ENCODE measurements around the gene FCRL1. TPM values are rescaled to one million over a fixed set of nuclear protein-coding genes. Genes with fewer than 3 reads are reported as not detected.

Gene FCRL1, protein sequence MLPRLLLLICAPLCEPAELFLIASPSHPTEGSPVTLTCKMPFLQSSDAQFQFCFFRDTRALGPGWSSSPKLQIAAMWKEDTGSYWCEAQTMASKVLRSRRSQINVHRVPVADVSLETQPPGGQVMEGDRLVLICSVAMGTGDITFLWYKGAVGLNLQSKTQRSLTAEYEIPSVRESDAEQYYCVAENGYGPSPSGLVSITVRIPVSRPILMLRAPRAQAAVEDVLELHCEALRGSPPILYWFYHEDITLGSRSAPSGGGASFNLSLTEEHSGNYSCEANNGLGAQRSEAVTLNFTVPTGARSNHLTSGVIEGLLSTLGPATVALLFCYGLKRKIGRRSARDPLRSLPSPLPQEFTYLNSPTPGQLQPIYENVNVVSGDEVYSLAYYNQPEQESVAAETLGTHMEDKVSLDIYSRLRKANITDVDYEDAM
- 2.9 TPM for total RNA-seq
- 1 to 10 TPM; 1.7 to 2.7 (median 2.3) TPM for polyA plus RNA-seq

DNA sequence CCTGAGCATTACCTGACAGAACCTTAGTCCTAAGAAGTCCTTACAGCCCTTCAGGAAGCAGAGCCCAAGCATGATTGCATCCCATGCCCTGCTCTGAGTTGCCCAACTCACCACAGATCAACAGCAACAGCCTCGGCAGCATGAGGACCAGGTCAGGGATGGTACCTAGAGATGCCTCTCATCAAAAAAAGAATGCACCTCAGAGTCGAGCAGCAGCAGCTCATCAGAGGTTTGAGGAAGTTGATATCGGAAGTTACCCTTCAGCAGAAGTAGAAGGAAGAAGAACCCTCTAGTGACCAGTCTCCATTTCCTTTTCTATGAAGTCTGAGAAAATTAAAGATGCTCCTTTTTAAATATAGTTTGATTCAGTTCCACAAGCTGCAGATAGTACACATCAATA lies at the start of gene FCRL1:
Gene FCRL1 (minus strand): TSS at position 225 of the 400 bp plus-strand sequence. CDS start 83 bp downstream, at position 142.
- no peaks in the 10 kb centered on the region for H3K4me1 ChIP-seq (ENCODE audit: control insufficient read depth, insufficient read depth, low read length, poor library complexity, severe bottlenecking)
- H3K36me3 ChIP-seq (ENCODE audit: control insufficient read depth, insufficient read depth, low read length) = no peaks in the 10 kb centered on the region
- peak in 1 of 2 donors; percentile 28 for ATAC-seq (ENCODE audit: low read depth in 2 of 2)
- Mint-ChIP-seq H3K4me3 (no peak within 1 kb of the TSS), H3K4me1 (peaks cover 0 to 3% (median 0%) of the 10 kb centered on the region in 4 donors), H3K27me3 (peaks cover 5% of the 10 kb centered on the region), H3K27ac (no peak within 1 kb of the TSS), H3K9me3 (peaks cover 0 to 4% (median 0%) of the 10 kb centered on the region in 7 donors), H3K36me3 (no peaks in the 10 kb centered on the region)
- peak within 1 kb of the TSS; percentile 21 for H3K4me3 ChIP-seq (ENCODE audit: low read depth, low read length)
- no peak within 1 kb of the TSS for H3K27ac ChIP-seq (ENCODE audit: insufficient read depth, low read length, poor library complexity, severe bottlenecking)
- no peaks in the 10 kb centered on the region for H3K9me3 ChIP-seq (ENCODE audit: control insufficient read depth in 2 of 2, low read length in 2 of 2)
- peak in 1 of 3 donors; percentile 3 for DNase-seq
- no peaks in the 10 kb centered on the region for H3K27me3 ChIP-seq (ENCODE audit: control insufficient read depth, insufficient read depth, low read length)

DNA sequence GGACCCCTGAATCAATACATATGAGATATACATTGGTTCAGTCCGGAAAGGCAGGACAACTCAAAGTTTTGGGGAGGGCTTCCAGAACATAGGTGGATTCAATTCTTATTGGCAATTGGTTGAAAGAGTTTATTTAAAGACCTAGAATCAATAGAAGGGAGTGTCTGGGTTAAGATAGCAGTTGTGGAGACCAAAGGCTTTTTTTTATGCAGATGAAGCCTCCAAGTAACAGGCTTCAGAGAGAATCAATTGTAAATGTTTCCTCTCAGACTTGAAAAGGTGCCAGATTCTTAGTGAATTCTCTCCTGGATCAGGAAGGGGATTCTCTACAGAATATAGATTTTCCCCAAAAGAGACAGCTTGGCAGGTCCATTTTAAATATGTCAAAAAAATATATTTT lies 48.7 kb upstream of the FCRL1 start:
- Mint-ChIP-seq H3K4me3 (no peak overlapping the region), H3K27ac (no peak overlapping the region), H3K36me3 (no peaks in the 10 kb centered on the region), H3K9me3 (peaks cover 0 to 1% (median 0%) of the 10 kb centered on the region in 7 donors), H3K4me1 (peaks cover 0 to 1% (median 0%) of the 10 kb centered on the region in 4 donors), H3K27me3 (peaks cover 14% of the 10 kb centered on the region)
- Histone ChIP-seq H3K4me3 (ENCODE audit: low read depth, low read length) (no peak overlapping the region), H3K4me1 (ENCODE audit: control insufficient read depth, insufficient read depth, low read length, poor library complexity, severe bottlenecking) (no peaks in the 10 kb centered on the region), H3K9me3 (ENCODE audit: control insufficient read depth in 2 of 2, low read length in 2 of 2) (no peaks in the 10 kb centered on the region), H3K27ac (ENCODE audit: insufficient read depth, low read length, poor library complexity, severe bottlenecking) (no peak overlapping the region), H3K27me3 (ENCODE audit: control insufficient read depth, insufficient read depth, low read length) (peaks cover 3% of the 10 kb centered on the region), H3K36me3 (ENCODE audit: control insufficient read depth, insufficient read depth, low read length) (no peaks in the 10 kb centered on the region)
- ATAC-seq (ENCODE audit: low read depth in 2 of 2) (no peak), DNase-seq (no peak)

DNA sequence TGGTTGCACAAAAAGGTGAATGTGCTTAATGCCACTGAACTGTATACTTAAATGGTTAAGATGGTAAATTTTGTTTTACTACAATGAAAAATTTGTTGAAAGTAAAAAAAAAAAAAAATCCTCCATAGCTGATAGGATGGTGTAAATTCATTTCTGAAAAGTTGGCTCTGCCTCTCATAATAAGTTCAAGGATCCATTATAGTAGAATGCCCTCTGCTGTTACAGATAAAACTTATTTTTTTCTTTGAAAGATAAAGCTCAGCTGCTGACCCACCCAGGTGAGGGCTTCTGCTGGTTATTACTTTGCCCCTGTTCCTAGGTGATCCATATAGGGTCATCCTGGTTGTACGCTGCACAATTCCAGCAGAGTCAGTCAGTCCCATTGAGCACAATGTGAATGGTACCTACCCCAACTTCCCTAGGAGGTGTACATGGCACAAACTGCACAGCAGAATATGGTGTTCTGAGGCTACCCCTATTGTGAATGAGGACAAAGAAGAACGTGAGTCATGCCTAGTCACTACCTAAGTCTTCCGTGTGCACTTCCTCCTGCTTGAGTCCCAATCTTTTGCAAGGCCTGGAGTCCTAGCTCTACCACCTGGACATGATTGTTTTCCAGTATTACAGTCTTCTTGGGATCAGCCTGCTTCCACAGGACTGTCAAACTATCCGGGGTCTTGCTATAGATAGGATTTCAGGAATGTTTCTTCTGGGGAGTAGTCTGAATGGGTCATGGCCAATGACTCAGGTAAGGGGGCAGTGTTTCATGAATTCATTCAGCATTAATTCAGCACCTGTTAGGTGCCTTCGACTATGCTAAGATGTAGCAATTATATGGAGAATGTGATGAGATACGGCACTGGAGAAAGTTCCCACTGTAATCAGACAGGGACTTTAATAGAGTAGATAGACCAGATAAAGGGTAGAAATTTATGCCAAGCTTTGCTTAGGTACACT lies 42.5 kb upstream of the FCRL1 start:
- no peak overlapping the region for H3K27ac Mint-ChIP-seq
- peaks cover 3% of the 10 kb centered on the region for H3K27me3 ChIP-seq (ENCODE audit: control insufficient read depth, insufficient read depth, low read length)

DNA sequence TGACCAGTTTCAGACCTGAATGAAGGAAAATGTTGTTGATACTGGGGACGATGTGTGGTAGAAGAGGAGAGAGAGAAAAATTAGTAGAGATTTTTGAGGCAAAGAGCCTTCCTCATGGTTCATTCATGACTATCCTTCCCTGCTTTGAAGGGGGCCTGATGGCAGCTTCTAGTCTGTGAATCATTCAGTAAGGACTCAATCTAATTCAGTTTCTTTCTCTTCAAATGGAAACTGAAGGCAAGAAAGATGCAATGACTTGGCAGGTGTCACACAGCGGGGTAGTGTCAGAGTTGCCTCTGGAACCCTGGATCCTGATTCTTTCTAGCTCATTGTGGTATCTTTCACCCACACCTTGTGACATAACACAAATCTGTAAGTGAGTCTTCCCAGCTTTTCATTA lies 36.6 kb upstream of the FCRL1 start:
- H3K27me3 Mint-ChIP-seq = peaks cover 4% of the 10 kb centered on the region
- no peaks in the 10 kb centered on the region for H3K9me3 Mint-ChIP-seq
- no peaks in the 10 kb centered on the region for H3K9me3 ChIP-seq (ENCODE audit: control insufficient read depth in 2 of 2, low read length in 2 of 2)
- H3K4me1 ChIP-seq (ENCODE audit: control insufficient read depth, insufficient read depth, low read length, poor library complexity, severe bottlenecking) = no peaks in the 10 kb centered on the region
- no peaks in the 10 kb centered on the region for H3K27me3 ChIP-seq (ENCODE audit: control insufficient read depth, insufficient read depth, low read length)
- no peaks in the 10 kb centered on the region for H3K36me3 Mint-ChIP-seq
- H3K27ac ChIP-seq (ENCODE audit: insufficient read depth, low read length, poor library complexity, severe bottlenecking) = no peak overlapping the region
- no peaks in the 10 kb centered on the region for H3K4me1 Mint-ChIP-seq
- no peak for DNase-seq
- H3K4me3 ChIP-seq (ENCODE audit: low read depth, low read length) = no peak overlapping the region
- H3K36me3 ChIP-seq (ENCODE audit: control insufficient read depth, insufficient read depth, low read length) = no peaks in the 10 kb centered on the region
- H3K4me3 Mint-ChIP-seq = no peak overlapping the region
- H3K27ac Mint-ChIP-seq = no peak overlapping the region
- no peak for ATAC-seq (ENCODE audit: low read depth in 2 of 2)

More for the DNA sequence above, 42.5 kb upstream of the FCRL1 start:
- Histone ChIP-seq H3K36me3 (ENCODE audit: control insufficient read depth, insufficient read depth, low read length) (no peaks in the 10 kb centered on the region), H3K9me3 (ENCODE audit: control insufficient read depth in 2 of 2, low read length in 2 of 2) (no peaks in the 10 kb centered on the region), H3K4me3 (ENCODE audit: low read depth, low read length) (no peak overlapping the region), H3K27ac (ENCODE audit: insufficient read depth, low read length, poor library complexity, severe bottlenecking) (no peak overlapping the region), H3K4me1 (ENCODE audit: control insufficient read depth, insufficient read depth, low read length, poor library complexity, severe bottlenecking) (no peaks in the 10 kb centered on the region)
- H3K4me1 Mint-ChIP-seq = no peaks in the 10 kb centered on the region
- H3K27me3 Mint-ChIP-seq = no peaks in the 10 kb centered on the region
- H3K36me3 Mint-ChIP-seq = no peaks in the 10 kb centered on the region
- ATAC-seq (ENCODE audit: low read depth in 2 of 2) (no peak), DNase-seq (no peak)
- H3K4me3 Mint-ChIP-seq = no peak overlapping the region
- no peaks in the 10 kb centered on the region for H3K9me3 Mint-ChIP-seq

DNA sequence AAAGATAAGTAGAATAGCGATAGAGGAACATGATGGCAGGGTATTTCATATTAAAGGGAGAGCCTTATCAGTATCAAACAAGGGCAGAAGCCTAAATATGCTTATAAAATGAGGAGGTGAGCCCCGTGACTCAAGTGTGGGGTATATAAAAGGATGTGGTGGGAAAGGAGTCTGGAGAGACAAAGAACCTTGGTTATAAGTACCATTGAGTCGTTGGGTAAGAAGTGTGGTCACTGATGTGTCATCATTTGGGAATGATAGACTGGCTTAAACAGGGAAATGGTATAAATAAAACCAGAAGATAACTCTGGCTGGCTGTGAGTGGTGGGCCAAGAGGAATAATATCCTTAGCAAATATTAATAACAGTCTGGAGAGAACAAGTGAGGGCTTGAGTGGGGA lies 32.6 kb upstream of the FCRL1 start:
- Histone ChIP-seq H3K36me3 (ENCODE audit: control insufficient read depth, insufficient read depth, low read length) (no peaks in the 10 kb centered on the region), H3K9me3 (ENCODE audit: control insufficient read depth in 2 of 2, low read length in 2 of 2) (no peaks in the 10 kb centered on the region), H3K4me3 (ENCODE audit: low read depth, low read length) (no peak overlapping the region), H3K4me1 (ENCODE audit: control insufficient read depth, insufficient read depth, low read length, poor library complexity, severe bottlenecking) (no peaks in the 10 kb centered on the region), H3K27me3 (ENCODE audit: control insufficient read depth, insufficient read depth, low read length) (no peaks in the 10 kb centered on the region), H3K27ac (ENCODE audit: insufficient read depth, low read length, poor library complexity, severe bottlenecking) (no peak overlapping the region)
- H3K36me3 Mint-ChIP-seq = no peaks in the 10 kb centered on the region
- peaks cover 0 to 5% (median 2%) of the 10 kb centered on the region in 4 donors for H3K4me1 Mint-ChIP-seq
- no peak overlapping the region for H3K27ac Mint-ChIP-seq
- no peak overlapping the region for H3K4me3 Mint-ChIP-seq
- H3K9me3 Mint-ChIP-seq = peaks cover 0 to 2% (median 0%) of the 10 kb centered on the region in 7 donors
- H3K27me3 Mint-ChIP-seq = peaks cover 4% of the 10 kb centered on the region
- no peak for DNase-seq
- ATAC-seq (ENCODE audit: low read depth in 2 of 2) = no peak

DNA sequence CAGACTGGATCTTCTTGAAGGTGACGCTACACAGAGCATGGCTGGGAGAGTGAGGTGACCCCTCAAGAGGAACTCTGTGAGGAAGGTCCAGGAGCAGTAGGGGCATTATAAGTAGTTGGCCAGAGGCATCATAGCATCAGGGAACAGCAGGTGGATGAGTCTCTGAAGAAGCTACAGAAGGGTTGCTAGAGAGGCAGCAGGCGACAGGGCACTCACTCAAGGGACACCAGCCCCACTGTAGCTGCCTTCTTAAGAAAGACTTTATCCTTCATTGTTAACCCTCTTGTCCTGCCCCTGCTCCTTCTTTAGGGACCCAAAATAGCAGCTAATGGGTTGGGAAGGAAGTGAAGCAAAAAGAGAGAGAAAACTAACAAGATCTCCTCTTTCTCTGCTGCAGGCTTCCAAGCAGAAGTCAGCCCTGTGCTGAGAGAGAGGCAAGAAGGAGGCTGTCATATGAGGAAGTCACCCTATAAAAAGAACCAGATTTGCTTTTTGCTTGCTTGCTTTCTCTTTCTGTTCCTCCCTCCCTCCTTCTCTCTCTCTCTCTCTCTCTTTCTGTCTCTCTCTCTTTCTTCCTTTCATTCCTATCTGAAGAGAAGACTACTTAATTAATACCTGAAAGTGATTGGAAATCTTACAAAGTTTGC lies 29.4 kb upstream of the FCRL1 start:
- Mint-ChIP-seq H3K4me1 (peaks cover 0 to 5% (median 2%) of the 10 kb centered on the region in 4 donors), H3K36me3 (no peaks in the 10 kb centered on the region), H3K27ac (no peak overlapping the region), H3K9me3 (peaks cover 0 to 2% (median 0%) of the 10 kb centered on the region in 7 donors), H3K4me3 (no peak overlapping the region), H3K27me3 (peaks cover 10% of the 10 kb centered on the region)
- Histone ChIP-seq H3K9me3 (ENCODE audit: control insufficient read depth in 2 of 2, low read length in 2 of 2) (no peaks in the 10 kb centered on the region), H3K4me1 (ENCODE audit: control insufficient read depth, insufficient read depth, low read length, poor library complexity, severe bottlenecking) (no peaks in the 10 kb centered on the region), H3K27me3 (ENCODE audit: control insufficient read depth, insufficient read depth, low read length) (no peaks in the 10 kb centered on the region), H3K4me3 (ENCODE audit: low read depth, low read length) (no peak overlapping the region), H3K27ac (ENCODE audit: insufficient read depth, low read length, poor library complexity, severe bottlenecking) (no peak overlapping the region), H3K36me3 (ENCODE audit: control insufficient read depth, insufficient read depth, low read length) (no peaks in the 10 kb centered on the region)
- ATAC-seq (ENCODE audit: low read depth in 2 of 2) (peak in 1 of 2 donors; percentile 28), DNase-seq (no peak)

DNA sequence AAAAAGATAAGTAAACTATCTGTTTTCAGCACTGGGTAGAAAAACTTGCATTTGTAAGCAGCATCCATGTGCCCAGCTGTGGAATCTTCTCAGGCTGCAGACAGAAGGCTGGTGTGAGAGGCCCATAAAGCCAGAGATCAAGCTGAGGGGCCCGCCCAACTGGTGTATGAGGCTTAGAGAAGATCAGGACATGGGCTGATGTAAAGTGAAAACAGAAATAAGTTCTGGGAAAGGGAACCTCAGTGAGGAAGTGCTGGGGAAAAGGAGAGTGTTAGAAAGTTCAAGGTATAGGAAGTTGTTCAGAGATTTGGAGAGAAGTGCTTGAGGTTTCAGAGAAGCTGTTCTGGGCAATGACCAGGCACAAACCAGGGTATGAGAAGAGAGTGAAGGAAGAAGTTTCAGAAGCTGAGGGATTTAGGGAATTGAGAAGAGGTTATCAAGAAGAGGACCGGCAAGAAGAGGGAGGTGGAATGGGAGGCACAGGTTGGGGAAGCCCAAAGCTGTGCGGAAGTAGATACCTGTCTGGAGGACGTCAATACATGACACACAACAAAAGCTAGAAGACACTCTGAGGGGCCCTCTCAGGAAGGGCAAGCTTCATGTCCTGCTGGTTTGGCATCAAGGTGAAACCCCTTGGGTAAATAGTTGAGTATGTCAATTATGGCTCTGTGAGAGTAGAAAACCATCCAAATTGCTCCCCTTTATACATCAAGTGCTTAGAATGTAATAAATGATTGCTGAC lies 24.3 kb upstream of the FCRL1 start:
- Mint-ChIP-seq H3K4me1 (peaks cover 0 to 4% (median 0%) of the 10 kb centered on the region in 4 donors), H3K9me3 (peaks cover 0 to 2% (median 0%) of the 10 kb centered on the region in 7 donors), H3K27me3 (peaks cover 18% of the 10 kb centered on the region), H3K36me3 (no peaks in the 10 kb centered on the region), H3K27ac (peak overlapping the region in 1 of 3 donors; percentile 7), H3K4me3 (no peak overlapping the region)
- H3K4me1 ChIP-seq (ENCODE audit: control insufficient read depth, insufficient read depth, low read length, poor library complexity, severe bottlenecking) = no peaks in the 10 kb centered on the region
- no peak overlapping the region for H3K27ac ChIP-seq (ENCODE audit: insufficient read depth, low read length, poor library complexity, severe bottlenecking)
- no peaks in the 10 kb centered on the region for H3K36me3 ChIP-seq (ENCODE audit: control insufficient read depth, insufficient read depth, low read length)
- DNase-seq (no peak), ATAC-seq (ENCODE audit: low read depth in 2 of 2) (no peak)
- H3K27me3 ChIP-seq (ENCODE audit: control insufficient read depth, insufficient read depth, low read length) = no peaks in the 10 kb centered on the region
- no peaks in the 10 kb centered on the region for H3K9me3 ChIP-seq (ENCODE audit: control insufficient read depth in 2 of 2, low read length in 2 of 2)
- H3K4me3 ChIP-seq (ENCODE audit: low read depth, low read length) = no peak overlapping the region
